ENCODE measurements around the gene PCDHGB4.
"Not testable (repeated sequence)": the region's sequence is repeated elsewhere in the genome, so short reads cannot be mapped to it uniquely, and the experiment has no call there.

The PCDHGB4 gene

GRCh38 chr5:141373673-141374317 lies 13.7 kb upstream of the PCDHGB4 start, which contains the start of gene PCDHGA6:
Gene PCDHGA6 (plus strand): TSS chr5:141373891. CDS start chr5:141374084, 193 bp downstream.
- H3K36me3 Mint-ChIP-seq (ENCODE audit: low read depth), result peaks cover 30% of the 10 kb centered on the region
- no peak for TF ChIP-seq CTCF (IDR thresholded peaks at IDR 0.05)
- no peak within 1 kb of the TSS for H3K4me3 Mint-ChIP-seq
- no peak within 1 kb of the TSS for H3K27ac Mint-ChIP-seq
- no peak for DNase-seq
- H3K4me1 Mint-ChIP-seq, result no peaks in the 10 kb centered on the region
- H3K27me3 Mint-ChIP-seq (ENCODE audit: low read depth, poor library complexity), result no peaks in the 10 kb centered on the region
- H3K9me3 Mint-ChIP-seq, result peaks cover 87% of the 10 kb centered on the region

GRCh38 chr5:141374627-141375026 lies 12.9 kb upstream of the PCDHGB4 start:
- H3K9me3 Mint-ChIP-seq, result peaks cover 87% of the 10 kb centered on the region
- peaks cover 30% of the 10 kb centered on the region for H3K36me3 Mint-ChIP-seq (ENCODE audit: low read depth)
- no peak for DNase-seq
- TF ChIP-seq CTCF (IDR thresholded peaks at IDR 0.05), result no peak
- no peak overlapping the region for H3K27ac Mint-ChIP-seq
- no peaks in the 10 kb centered on the region for H3K27me3 Mint-ChIP-seq (ENCODE audit: low read depth, poor library complexity)
- no peak overlapping the region for H3K4me3 Mint-ChIP-seq
- no peaks in the 10 kb centered on the region for H3K4me1 Mint-ChIP-seq

GRCh38 chr5:141375444-141376155 lies 11.9 kb upstream of the PCDHGB4 start:
- H3K27ac Mint-ChIP-seq; H3K4me3 Mint-ChIP-seq; H3K4me1 Mint-ChIP-seq; DNase-seq; H3K27me3 Mint-ChIP-seq (ENCODE audit: low read depth, poor library complexity): not testable (repeated sequence)
- peaks cover 85% of the 10 kb centered on the region for H3K9me3 Mint-ChIP-seq
- H3K36me3 Mint-ChIP-seq (ENCODE audit: low read depth), result peaks cover 29% of the 10 kb centered on the region

- Mint-ChIP-seq H3K27ac (no peak within 1 kb of the TSS), H3K36me3 (ENCODE audit: low read depth) (peaks cover 25% of the 10 kb centered on the region), H3K9me3 (peaks cover 85% of the 10 kb centered on the region), H3K4me1 (no peaks in the 10 kb centered on the region), H3K27me3 (ENCODE audit: low read depth, poor library complexity) (no peaks in the 10 kb centered on the region), H3K4me3 (no peak within 1 kb of the TSS)
- no peak for DNase-seq
- no peak for TF ChIP-seq CTCF (IDR thresholded peaks at IDR 0.05)
These were observed 4.8 kb upstream of the PCDHGB4 start, which contains the start of gene PCDHGA7 for GRCh38 chr5:141382469-141383294. Gene PCDHGA7 (plus strand): TSS chr5:141382742. CDS start chr5:141382900, 158 bp downstream.

- TF ChIP-seq CTCF (IDR thresholded peaks at IDR 0.05), result no peak
- DNase-seq, result no peak
- Mint-ChIP-seq H3K27me3 (ENCODE audit: low read depth, poor library complexity) (no peaks in the 10 kb centered on the region), H3K4me3 (no peak overlapping the region), H3K27ac (no peak overlapping the region), H3K36me3 (ENCODE audit: low read depth) (peaks cover 27% of the 10 kb centered on the region), H3K9me3 (peaks cover 84% of the 10 kb centered on the region), H3K4me1 (no peaks in the 10 kb centered on the region)
These were observed 4.2 kb upstream of the PCDHGB4 start for GRCh38 chr5:141383345-141383744.
